ENCODE data around the gene ARHGAP6.

- TF ChIP-seq RBAK (CRISPR knock-in tag; IDR thresholded peaks at IDR 0.05) (no peak), SUZ12 (IDR thresholded peaks at IDR 0.05; ENCODE audit: low read depth, low read length) (no peak), NR2C2 (CRISPR knock-in tag; IDR thresholded peaks at IDR 0.05; ENCODE audit: borderline replicate concordance) (no peak), POLR2AphosphoS2 (IDR thresholded peaks at IDR 0.05; ENCODE audit: low read depth, low read length) (no peak), ZNF280B (CRISPR knock-in tag; IDR thresholded peaks at IDR 0.05; ENCODE audit: borderline replicate concordance) (no peak), ZNF362 (CRISPR knock-in tag; IDR thresholded peaks at IDR 0.05; ENCODE audit: borderline replicate concordance) (no peak), ZSCAN30 (CRISPR knock-in tag; IDR thresholded peaks at IDR 0.05) (no peak), RXRB (CRISPR knock-in tag; IDR thresholded peaks at IDR 0.05; ENCODE audit: borderline replicate concordance) (no peak), ZNF331 (CRISPR knock-in tag; IDR thresholded peaks at IDR 0.05) (no peak), TP53 (CRISPR knock-in tag; conservative IDR thresholded peaks at IDR 0.05) (no peak), CTCF (CRISPR knock-in tag; IDR thresholded peaks at IDR 0.05) (no peak), NFE2L2 (IDR thresholded peaks at IDR 0.05; ENCODE audit: low read length) (no peak)
Observed at GRCh38 chrX:11355259-11355909, 310.3 kb downstream of the ARHGAP6 start.

Data from HepG2 (cell line).